NB4 (cell line): ENCODE results near the gene ORAI3.
A peak's percentile ranks its signal among the peaks of the same experiment; 100 is the strongest.

ENCODE experiments used
- MAX ChIP-seq: IDR thresholded peaks from 2 replicates; pipeline ENCODE4 v1.6.1; 2011; ENCODE audit warnings: low read depth, low read length
- POLR2A ChIP-seq: IDR thresholded peaks from 2 replicates; pipeline ENCODE4 v1.6.1; 2011; ENCODE audit warnings: mild to moderate bottlenecking; ENCODE audit not compliant: insufficient read length; ENCODE audit errors: extremely low read depth
- TF ChIP-seq, protein P1 (sequence below): IDR thresholded peaks from one replicate; pipeline ENCODE4 v1.5.1; 2012; ENCODE audit warnings: low read depth, low read length

DNA sequence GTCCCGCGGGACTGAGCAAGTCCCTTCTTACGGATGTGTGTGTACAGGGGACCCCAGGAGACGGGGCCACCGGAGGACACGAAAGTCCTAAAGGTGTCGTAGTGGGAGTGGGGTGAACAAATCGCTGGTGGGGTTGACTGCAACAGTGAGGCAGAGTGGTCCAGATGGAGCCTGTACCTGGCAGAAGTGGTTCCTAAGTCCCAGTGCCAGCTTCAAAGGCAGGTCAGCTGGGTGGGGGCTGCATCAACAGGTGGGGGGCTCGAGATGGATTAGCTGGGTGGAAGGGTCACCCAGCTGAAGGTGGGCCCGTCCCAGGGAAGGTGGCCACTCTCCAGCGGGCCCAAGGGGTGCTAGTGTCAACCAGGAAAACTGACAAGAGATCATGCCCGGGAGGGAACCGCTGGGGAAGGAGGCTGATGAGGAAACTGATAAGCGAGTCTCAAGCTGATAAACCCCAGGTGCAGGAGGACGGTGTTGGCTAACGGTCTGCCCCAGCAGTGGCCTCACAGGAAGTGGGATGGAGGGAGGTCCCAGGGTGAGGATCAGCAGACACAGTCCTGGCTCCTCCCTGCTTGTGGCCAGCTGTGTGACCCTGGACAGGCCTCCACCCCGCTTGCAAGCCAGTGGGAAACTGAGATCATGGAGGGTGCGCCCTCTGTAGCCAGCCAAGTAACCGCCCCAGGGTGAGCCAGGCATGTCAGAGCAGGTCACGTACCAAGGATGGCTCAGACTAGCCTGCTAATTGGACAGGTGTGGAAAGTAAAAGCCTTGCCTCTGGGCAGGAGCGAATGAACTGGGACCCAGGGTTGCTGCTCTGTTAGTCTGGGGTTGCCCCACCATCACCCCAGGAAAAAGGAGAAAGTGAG lies 1.0 kb downstream of the ORAI3 start:
- TF ChIP-seq, protein P1, sequence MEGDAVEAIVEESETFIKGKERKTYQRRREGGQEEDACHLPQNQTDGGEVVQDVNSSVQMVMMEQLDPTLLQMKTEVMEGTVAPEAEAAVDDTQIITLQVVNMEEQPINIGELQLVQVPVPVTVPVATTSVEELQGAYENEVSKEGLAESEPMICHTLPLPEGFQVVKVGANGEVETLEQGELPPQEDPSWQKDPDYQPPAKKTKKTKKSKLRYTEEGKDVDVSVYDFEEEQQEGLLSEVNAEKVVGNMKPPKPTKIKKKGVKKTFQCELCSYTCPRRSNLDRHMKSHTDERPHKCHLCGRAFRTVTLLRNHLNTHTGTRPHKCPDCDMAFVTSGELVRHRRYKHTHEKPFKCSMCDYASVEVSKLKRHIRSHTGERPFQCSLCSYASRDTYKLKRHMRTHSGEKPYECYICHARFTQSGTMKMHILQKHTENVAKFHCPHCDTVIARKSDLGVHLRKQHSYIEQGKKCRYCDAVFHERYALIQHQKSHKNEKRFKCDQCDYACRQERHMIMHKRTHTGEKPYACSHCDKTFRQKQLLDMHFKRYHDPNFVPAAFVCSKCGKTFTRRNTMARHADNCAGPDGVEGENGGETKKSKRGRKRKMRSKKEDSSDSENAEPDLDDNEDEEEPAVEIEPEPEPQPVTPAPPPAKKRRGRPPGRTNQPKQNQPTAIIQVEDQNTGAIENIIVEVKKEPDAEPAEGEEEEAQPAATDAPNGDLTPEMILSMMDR = peak; percentile 11
- TF ChIP-seq POLR2A = peak; percentile 55
- TF ChIP-seq MAX = peak; percentile 45
